Neural cell (in vitro differentiated cells): Measurements from ENCODE around the gene SNX22. TPM values are rescaled to one million over a fixed set of nuclear protein-coding genes. Genes with fewer than 3 reads are reported as not detected.

ENCODE experiments used
- H2AFZ ChIP-seq: fragments of 200-600, 300-800 bp; sonication (generic), shearing (Covaris generic); 2 replicates; pipeline ENCODE4 v1.6.0; 2014; ENCODE audit warnings: low read depth, mild to moderate bottlenecking, antibody characterized with exemption, low read length, moderate library complexity
- H3F3A ChIP-seq: fragments of 200-600 bp; shearing (Covaris generic); 2 replicates; pipeline ENCODE4 v1.6.1; 2016; ENCODE audit warnings: mild to moderate bottlenecking, moderate library complexity, mixed read lengths, antibody characterized with exemption, low read length; ENCODE audit not compliant: insufficient read depth, poor library complexity, severe bottlenecking
- H3K27ac ChIP-seq: fragments of 200-600, 300-800 bp; sonication (generic), shearing (Covaris generic); 2 replicates; pipeline ENCODE4 v1.5.1; 2014; ENCODE audit warnings: mild to moderate bottlenecking, low read length, moderate library complexity
- H3K27me3 ChIP-seq: fragments of 300-800, 200-600 bp; sonication (generic), shearing (Covaris generic); 2 replicates; pipeline ENCODE4 v1.6.0; 2014; ENCODE audit warnings: mild to moderate bottlenecking, low read depth, low read length, moderate library complexity; ENCODE audit not compliant: insufficient read depth
- H3K36me3 ChIP-seq: fragments of 300-800, 200-600 bp; sonication (generic), shearing (Covaris generic); 2 replicates; pipeline ENCODE4 v1.5.1; 2014; ENCODE audit warnings: mild to moderate bottlenecking, antibody characterized with exemption, low read length, moderate library complexity; ENCODE audit not compliant: insufficient read depth
- H3K4me2 ChIP-seq: fragments of 300-800, 200-600 bp; sonication (generic), shearing (Covaris generic); 2 replicates; pipeline ENCODE4 v1.6.0; 2014; ENCODE audit warnings: mild to moderate bottlenecking, low read length
- H3K4me3 ChIP-seq: fragments of 300-800, 200-600 bp; sonication (generic), shearing (Covaris generic); 2 replicates; pipeline ENCODE4 v1.5.1; 2014; ENCODE audit warnings: mild to moderate bottlenecking, low read length, moderate library complexity
- H3K79me2 ChIP-seq: fragments of 200-600 bp; shearing (Covaris generic); replicated peaks from 2 replicates; pipeline ENCODE4 v1.6.0; 2014; ENCODE audit warnings: mild to moderate bottlenecking, low read length, moderate library complexity; ENCODE audit not compliant: insufficient read depth
- H3K9ac ChIP-seq: fragments of 300-800, 200-600 bp; sonication (generic), shearing (Covaris generic); 2 replicates; pipeline ENCODE4 v1.6.1; 2016; ENCODE audit warnings: mild to moderate bottlenecking, low read length, mixed read lengths
- H3K9me2 ChIP-seq: fragments of 200-600 bp; shearing (Covaris generic); 2 replicates; pipeline ENCODE4 v1.6.1; 2016; ENCODE audit warnings: mild to moderate bottlenecking, low read length, mixed read lengths; ENCODE audit not compliant: insufficient read depth
- H3K9me3 ChIP-seq: fragments of 200-600, 300-800 bp; sonication (generic), shearing (Covaris generic); 2 replicates; pipeline ENCODE4 v1.6.1; 2016; ENCODE audit warnings: mild to moderate bottlenecking, mixed run types, low read length, moderate library complexity, mixed read lengths
- H4K20me1 ChIP-seq: fragments of 200-600 bp; shearing (Covaris generic); 2 replicates; pipeline ENCODE4 v1.6.1; 2016; ENCODE audit warnings: mild to moderate bottlenecking, mixed run types; ENCODE audit not compliant: insufficient read depth
- EP300 ChIP-seq: fragments of 450-650 bp; conservative IDR thresholded peaks from 2 replicates; pipeline ENCODE4 v1.6.1; 2014; ENCODE audit warnings: antibody characterized with exemption, mild to moderate bottlenecking, moderate library complexity; ENCODE audit not compliant: poor library complexity, severe bottlenecking
- MXI1 ChIP-seq: fragments of 450-650 bp; conservative IDR thresholded peaks from 2 replicates; pipeline ENCODE4 v1.6.1; 2014; ENCODE audit warnings: antibody characterized with exemption, mild to moderate bottlenecking; ENCODE audit not compliant: poor library complexity, severe bottlenecking
- POLR2AphosphoS5 ChIP-seq: IDR thresholded peaks from 2 replicates; pipeline ENCODE4 v1.6.1; 2012
- RAD21 ChIP-seq: fragments of 450-650 bp; conservative IDR thresholded peaks from 2 replicates; pipeline ENCODE4 v1.6.1; 2014; ENCODE audit warnings: antibody characterized with exemption, mild to moderate bottlenecking, moderate library complexity
- REST ChIP-seq: IDR thresholded peaks from 2 replicates; pipeline ENCODE4 v1.6.1; 2012; ENCODE audit warnings: borderline replicate concordance
- SMC3 ChIP-seq: fragments of 450-650 bp; conservative IDR thresholded peaks from 2 replicates; pipeline ENCODE4 v1.6.1; 2014; ENCODE audit warnings: antibody characterized with exemption, mild to moderate bottlenecking, moderate library complexity; ENCODE audit not compliant: poor library complexity
- TAF1 ChIP-seq: IDR thresholded peaks from 2 replicates; pipeline ENCODE4 v1.6.1; 2012; ENCODE audit warnings: low read depth
- polyA plus RNA-seq: library from polyadenylated mRNA; depleted of rRNA; stranded (reverse); fragments of >200 nt; gene quantifications from 2 replicates; pipeline ENCODE4 v1.2.3, GENCODE V29; 2014
- TF ChIP-seq, protein P1 (sequence below): fragments of 450-650 bp; IDR thresholded peaks from 2 replicates; pipeline ENCODE4 v1.5.1; 2014; ENCODE audit warnings: antibody characterized with exemption, mild to moderate bottlenecking, moderate library complexity; ENCODE audit not compliant: poor library complexity, severe bottlenecking

Gene SNX22
- polyA plus RNA-seq, 1 donor from 2014 or later: 0.73 TPM

- no peak overlapping the region for H2AFZ ChIP-seq
- H3K9me3 ChIP-seq: no peaks in the 10 kb centered on the region
- H3K9me2 ChIP-seq: no peaks in the 10 kb centered on the region
- peaks cover 23% of the 10 kb centered on the region for H3K27me3 ChIP-seq
- no peaks in the 10 kb centered on the region for H3K79me2 ChIP-seq
- no peak overlapping the region for H3K4me2 ChIP-seq
- H4K20me1 ChIP-seq: no peaks in the 10 kb centered on the region
- H3K9ac ChIP-seq: peak overlapping the region; percentile 12
- H3F3A ChIP-seq: no peaks in the 10 kb centered on the region
- no peak overlapping the region for H3K27ac ChIP-seq
- H3K4me3 ChIP-seq: peak overlapping the region; percentile 64
- TF ChIP-seq RAD21 (peak; percentile 74), POLR2AphosphoS5 (peak; percentile 47), EP300 (no peak), SMC3 (peak; percentile 70)
- TF ChIP-seq, protein P1, sequence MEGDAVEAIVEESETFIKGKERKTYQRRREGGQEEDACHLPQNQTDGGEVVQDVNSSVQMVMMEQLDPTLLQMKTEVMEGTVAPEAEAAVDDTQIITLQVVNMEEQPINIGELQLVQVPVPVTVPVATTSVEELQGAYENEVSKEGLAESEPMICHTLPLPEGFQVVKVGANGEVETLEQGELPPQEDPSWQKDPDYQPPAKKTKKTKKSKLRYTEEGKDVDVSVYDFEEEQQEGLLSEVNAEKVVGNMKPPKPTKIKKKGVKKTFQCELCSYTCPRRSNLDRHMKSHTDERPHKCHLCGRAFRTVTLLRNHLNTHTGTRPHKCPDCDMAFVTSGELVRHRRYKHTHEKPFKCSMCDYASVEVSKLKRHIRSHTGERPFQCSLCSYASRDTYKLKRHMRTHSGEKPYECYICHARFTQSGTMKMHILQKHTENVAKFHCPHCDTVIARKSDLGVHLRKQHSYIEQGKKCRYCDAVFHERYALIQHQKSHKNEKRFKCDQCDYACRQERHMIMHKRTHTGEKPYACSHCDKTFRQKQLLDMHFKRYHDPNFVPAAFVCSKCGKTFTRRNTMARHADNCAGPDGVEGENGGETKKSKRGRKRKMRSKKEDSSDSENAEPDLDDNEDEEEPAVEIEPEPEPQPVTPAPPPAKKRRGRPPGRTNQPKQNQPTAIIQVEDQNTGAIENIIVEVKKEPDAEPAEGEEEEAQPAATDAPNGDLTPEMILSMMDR: peak; percentile 93
- H3K36me3 ChIP-seq: no peaks in the 10 kb centered on the region
These were observed 2.2 kb downstream of the SNX22 start for GRCh38 chr15:64153480-64154367.

DNA sequence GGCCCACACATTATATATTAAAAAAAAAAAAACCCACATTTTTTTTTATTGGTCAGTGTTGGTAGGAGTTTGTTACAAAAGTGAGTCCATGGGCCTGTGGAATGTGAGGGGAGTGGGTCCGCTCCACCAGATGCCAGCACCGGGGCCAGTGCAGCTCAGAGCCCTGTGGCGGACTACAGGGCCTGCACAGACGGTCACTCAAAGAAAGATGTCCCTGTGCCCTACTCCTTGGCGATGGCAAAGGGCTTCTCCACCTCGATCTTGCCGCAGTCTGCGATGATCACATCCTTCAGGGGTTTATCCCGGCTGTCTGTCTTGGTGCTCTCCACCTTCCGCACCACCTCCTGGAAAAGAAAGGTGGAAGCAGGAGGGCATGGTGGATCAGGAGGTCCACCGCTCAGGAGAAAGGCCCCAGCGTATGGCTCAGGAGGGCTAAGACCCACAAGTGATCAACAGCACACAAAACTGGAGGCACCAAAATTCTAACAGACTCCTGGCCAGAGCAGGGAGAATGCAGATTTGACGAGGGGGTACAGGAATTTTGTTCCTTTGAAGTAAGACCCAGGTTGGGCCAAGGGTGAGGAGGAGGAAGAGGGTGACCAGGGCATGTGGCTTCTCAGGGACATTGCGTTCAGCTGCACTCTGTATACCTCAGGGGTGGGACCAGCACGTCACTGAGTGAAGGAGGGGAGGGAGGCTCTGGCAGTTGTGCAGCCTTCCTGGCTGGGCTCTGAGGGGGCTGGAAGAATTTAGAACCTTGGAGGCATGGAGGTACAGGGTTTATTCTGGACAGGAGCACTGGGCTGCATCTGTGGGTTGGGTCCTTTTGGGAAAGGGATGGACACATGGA is 4.5 kb downstream of the SNX22 start:
- H3K9me3 ChIP-seq: no peaks in the 10 kb centered on the region
- H3K27me3 ChIP-seq: peaks cover 21% of the 10 kb centered on the region
- H3F3A ChIP-seq: no peaks in the 10 kb centered on the region
- H3K9ac ChIP-seq: no peak overlapping the region
- no peaks in the 10 kb centered on the region for H3K79me2 ChIP-seq
- TF ChIP-seq SMC3: no peak
- TF ChIP-seq, protein P1: no peak
- no peak for TF ChIP-seq EP300
- no peak for TF ChIP-seq REST
- TF ChIP-seq POLR2AphosphoS5: no peak
- TF ChIP-seq MXI1: no peak
- no peak for TF ChIP-seq TAF1
- H3K4me2 ChIP-seq: no peak overlapping the region
- no peak overlapping the region for H2AFZ ChIP-seq
- H3K27ac ChIP-seq: no peak overlapping the region
- no peaks in the 10 kb centered on the region for H3K9me2 ChIP-seq
- H3K36me3 ChIP-seq: no peaks in the 10 kb centered on the region
- no peak overlapping the region for H3K4me3 ChIP-seq
- H4K20me1 ChIP-seq: no peaks in the 10 kb centered on the region
